MG63 (cell line): ENCODE data around the gene CIART. TPM values are rescaled to one million over a fixed set of nuclear protein-coding genes. Genes with fewer than 3 reads are reported as not detected.
"Not testable (repeated sequence)": the region's sequence is repeated elsewhere in the genome, so short reads cannot be mapped to it uniquely, and the experiment has no call there.

Source experiments
- DNase-seq: peaks from one replicate; pipeline ENCODE4 v3.0.0-alpha.2; 2020
- H3K27me3 ChIP-seq: fragments of 250-450 bp; sonication (Bioruptor Pico); 2 replicates; pipeline ENCODE4 v1.5.1; 2020; ENCODE audit warnings: mild to moderate bottlenecking, moderate library complexity
- H3K36me3 ChIP-seq: fragments of 250-450 bp; sonication (Bioruptor Pico); 2 replicates; pipeline ENCODE4 v1.5.1; 2020; ENCODE audit warnings: mild to moderate bottlenecking, moderate library complexity
- H3K4me3 ChIP-seq: fragments of 250-450 bp; sonication (Bioruptor Pico); 2 replicates; pipeline ENCODE4 v1.5.1; 2020; ENCODE audit warnings: mild to moderate bottlenecking, moderate library complexity
- H3K9me3 ChIP-seq: fragments of 250-450 bp; sonication (Bioruptor Pico); 2 replicates; pipeline ENCODE4 v1.5.1; 2020; ENCODE audit warnings: mild to moderate bottlenecking, moderate library complexity
- total RNA-seq: library from RNA; depleted of rRNA; stranded (reverse); fragments of >200 nt; shearing (Covaris generic); gene quantifications from 2 replicates; pipeline ENCODE4 v1.2.3, GENCODE V29; 2014; ENCODE audit warnings: low replicate concordance

Gene CIART
- total RNA-seq, 1 experiment from 2014 or later: not detected

DNA sequence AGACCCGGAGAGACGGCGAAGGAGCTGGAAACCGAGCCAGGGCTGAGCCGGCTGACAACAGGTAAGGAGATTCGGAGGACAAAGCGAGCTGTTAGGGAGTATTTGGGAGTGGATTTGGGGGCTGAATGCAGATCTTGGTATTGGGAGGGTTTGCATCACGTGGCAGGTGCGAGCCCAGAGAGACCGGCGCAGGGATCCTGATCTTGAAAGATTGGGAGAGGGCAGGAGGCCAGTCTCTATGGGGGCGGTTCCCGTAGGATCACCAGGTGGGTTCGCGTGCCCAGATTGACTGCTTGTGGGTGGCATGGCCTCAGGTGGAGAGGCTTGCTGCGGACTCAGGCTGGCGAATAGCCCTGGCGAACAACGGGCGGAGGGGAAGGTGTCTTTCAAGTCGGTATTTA is 204 bp downstream of the CIART start:
- Histone ChIP-seq H3K36me3 (no peaks in the 10 kb centered on the region), H3K4me3 (no peak overlapping the region), H3K9me3 (no peaks in the 10 kb centered on the region), H3K27me3 (no peaks in the 10 kb centered on the region; the same call in 1 of the 2 replicates)
- no peak for DNase-seq

GRCh38 chr1:150283260-150283659 is 906 bp downstream of the CIART start:
- Histone ChIP-seq H3K4me3 (no peak overlapping the region), H3K36me3 (no peaks in the 10 kb centered on the region), H3K27me3 (peaks cover 3% of the 10 kb centered on the region; the same call in 1 of the 2 replicates)

DNA sequence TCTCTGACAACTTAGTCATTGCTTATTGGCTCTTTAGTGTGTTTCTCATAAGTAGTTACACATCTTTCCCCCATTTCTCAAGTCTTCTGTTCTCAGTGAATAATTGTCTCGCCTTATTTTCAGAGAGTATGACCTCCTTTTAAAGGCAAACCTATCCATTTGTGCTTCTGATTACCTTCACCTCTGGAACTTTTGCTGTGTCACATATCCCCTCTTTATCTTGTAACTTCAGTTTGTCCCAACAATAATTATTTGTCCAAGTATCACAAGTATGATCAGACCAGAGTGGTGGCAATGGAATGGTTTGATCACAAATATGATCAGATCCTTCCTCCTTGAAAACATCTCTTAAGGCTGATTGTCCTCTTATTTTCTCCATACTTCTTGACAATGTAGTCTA is 6.0 kb downstream of the CIART start:
- Histone ChIP-seq H3K4me3 (no peak overlapping the region), H3K36me3 (no peaks in the 10 kb centered on the region), H3K27me3 (peaks cover 8% of the 10 kb centered on the region; the same call in 1 of the 2 replicates), H3K9me3 (no peaks in the 10 kb centered on the region)
- DNase-seq: no peak

More at GRCh38 chr1:150283260-150283659, 906 bp downstream of the CIART start:
- no peaks in the 10 kb centered on the region for H3K9me3 ChIP-seq
- no peak for DNase-seq

DNA sequence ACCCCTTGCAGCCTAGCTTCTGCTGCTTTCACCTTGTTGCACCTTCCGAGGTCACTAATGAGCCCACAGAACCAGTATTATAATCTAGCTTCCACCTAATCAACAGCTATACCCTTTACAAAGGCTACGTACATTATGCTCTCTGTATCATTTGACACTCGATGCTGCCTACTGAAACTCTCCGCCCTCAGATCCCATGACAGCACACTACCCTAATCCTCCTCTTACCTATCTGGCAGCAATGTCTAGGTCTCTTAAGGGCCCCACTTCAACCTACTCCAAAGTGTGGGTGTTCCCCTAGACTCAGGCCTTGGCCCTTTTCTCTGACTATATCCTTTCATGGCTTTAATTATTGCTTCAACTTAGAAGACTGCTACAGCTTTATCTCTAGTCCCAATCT is 6.5 kb downstream of the CIART start:
- Histone ChIP-seq H3K9me3 (no peaks in the 10 kb centered on the region), H3K4me3 (no peak overlapping the region), H3K27me3 (peaks cover 8% of the 10 kb centered on the region; the same call in 1 of the 2 replicates), H3K36me3 (no peaks in the 10 kb centered on the region)
- no peak for DNase-seq

DNA sequence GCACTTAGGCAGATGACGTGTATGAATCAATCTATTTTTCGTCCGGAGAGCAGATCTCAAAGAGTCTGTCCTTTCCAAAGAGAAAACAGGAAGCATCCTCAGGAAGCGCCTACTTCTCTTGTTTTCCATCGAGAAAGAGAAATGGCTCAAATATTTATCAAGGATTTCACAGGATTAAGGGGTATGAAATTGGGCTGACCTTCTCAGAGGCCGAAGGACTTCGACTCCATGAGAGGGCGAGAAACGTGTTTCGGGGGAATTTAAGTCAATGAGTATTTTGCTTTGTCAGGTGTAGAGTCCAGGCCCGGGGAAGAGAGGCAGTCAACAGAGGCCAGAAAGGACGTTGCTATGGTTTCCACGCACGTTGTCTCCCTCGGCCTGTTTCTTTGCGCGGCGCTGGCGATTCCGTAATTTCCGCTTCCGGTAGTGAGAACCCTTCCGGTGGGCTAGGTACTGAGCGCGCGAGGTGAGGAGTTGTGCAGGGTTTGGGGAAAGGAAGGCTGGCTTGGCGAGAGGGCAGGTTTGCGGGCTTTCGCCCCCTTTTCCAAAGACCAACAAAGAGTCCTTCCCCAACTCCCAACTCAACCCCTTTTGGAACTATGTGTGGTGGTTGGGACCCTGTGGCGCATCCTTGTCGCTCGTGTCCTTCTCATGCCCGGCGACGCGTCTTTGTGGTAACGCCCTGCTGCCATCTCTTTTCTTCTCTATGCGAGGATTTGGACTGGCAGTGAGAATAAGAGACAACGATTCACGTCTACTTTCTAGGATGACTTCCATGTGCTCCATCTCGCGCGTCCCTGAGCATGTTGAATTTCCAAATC is 11.3 kb downstream of the CIART start, which contains the start of gene MRPS21:
MRPS21 (plus strand) TSS at position 429 of the 821 bp plus-strand sequence. CDS start 506 bp downstream, outside the sequence.
- DNase-seq: peak; percentile 95
- H3K9me3 ChIP-seq: no peaks in the 10 kb centered on the region
- peaks cover under 1% of the 10 kb centered on the region; the same call in 1 of the 2 replicates for H3K27me3 ChIP-seq
- peak within 1 kb of the TSS; percentile 80 for H3K4me3 ChIP-seq
- peaks cover 33% of the 10 kb centered on the region for H3K36me3 ChIP-seq

DNA sequence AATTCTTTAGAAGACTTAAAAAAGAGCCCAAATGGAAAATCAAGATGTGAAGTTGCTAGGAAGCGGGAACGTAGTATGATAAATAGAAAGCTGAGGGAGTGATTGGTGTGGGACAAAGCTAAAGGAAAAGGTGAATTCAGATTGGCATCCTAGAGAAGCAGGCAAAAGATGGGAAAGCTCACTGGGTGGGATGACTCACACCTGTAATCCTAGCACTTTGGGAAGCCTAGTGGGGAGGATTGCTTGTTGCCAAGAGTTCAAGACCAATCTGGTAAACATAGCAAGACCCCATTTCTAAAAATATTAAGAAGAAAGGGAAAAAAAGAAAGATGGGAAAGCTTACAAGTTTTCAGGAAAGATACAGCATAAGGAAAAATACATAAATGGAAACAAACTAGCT is 13.1 kb downstream of the CIART start:
- Histone ChIP-seq H3K9me3 (no peaks in the 10 kb centered on the region), H3K36me3 (peaks cover 49% of the 10 kb centered on the region), H3K4me3 (no peak overlapping the region), H3K27me3 (no peaks in the 10 kb centered on the region)
- no peak for DNase-seq

DNA sequence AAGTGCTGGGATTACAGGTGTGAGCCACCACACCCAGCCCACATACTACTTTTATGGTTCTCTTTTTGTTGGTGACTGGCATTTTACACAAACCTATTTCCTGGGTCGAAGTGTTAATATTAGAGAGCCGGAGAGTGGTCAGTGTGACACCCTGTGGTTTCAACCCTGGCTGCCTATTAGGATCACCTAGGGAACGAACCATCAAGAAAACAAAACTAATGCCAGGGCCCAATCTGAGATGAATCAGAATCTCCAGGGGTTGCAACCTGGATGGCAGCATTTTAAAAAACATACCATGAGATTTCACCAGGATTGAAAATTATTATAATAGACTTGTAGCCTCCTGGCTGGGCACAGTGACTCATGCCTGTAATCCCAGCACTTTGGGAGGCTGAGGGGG is 17.4 kb downstream of the CIART start:
- Histone ChIP-seq H3K27me3 (no peaks in the 10 kb centered on the region), H3K36me3 (peaks cover 91% of the 10 kb centered on the region), H3K9me3 (no peaks in the 10 kb centered on the region), H3K4me3 (no peak overlapping the region)
- no peak for DNase-seq

DNA sequence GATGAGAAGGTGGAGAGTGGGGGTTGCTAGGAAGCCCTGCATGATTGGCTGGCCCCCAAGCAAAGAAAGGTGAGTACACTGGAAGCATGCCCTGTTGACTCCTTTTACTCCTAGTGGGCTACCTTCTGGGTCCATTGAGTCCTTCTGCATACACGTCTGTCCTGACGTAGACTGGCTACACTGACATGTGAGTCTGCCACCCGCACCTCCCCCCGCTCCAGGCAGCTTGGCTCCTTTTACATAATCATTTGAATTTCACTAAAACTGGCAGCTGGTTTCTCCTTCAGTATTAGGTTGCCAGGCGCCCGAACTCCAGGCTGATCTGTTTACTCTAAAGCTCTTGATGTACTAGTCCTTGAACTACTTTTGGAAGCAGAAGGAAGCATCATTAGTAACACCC is 20.0 kb downstream of the CIART start:
- H3K4me3 ChIP-seq: no peak overlapping the region
- no peak for DNase-seq
- H3K9me3 ChIP-seq: no peaks in the 10 kb centered on the region
- peaks cover 89% of the 10 kb centered on the region for H3K36me3 ChIP-seq
- no peaks in the 10 kb centered on the region for H3K27me3 ChIP-seq

GRCh38 chr1:150302902-150303301 is 20.5 kb downstream of the CIART start:
- Histone ChIP-seq H3K9me3 (no peaks in the 10 kb centered on the region), H3K36me3 (peaks cover 89% of the 10 kb centered on the region), H3K27me3 (no peaks in the 10 kb centered on the region), H3K4me3 (no peak overlapping the region)
- DNase-seq: no peak

- H3K27me3 ChIP-seq, H3K9me3 ChIP-seq, H3K4me3 ChIP-seq, DNase-seq: not testable (repeated sequence)
- H3K36me3 ChIP-seq: peaks cover 55% of the 10 kb centered on the region
Measured at GRCh38 chr1:150308585-150308984, 26.2 kb downstream of the CIART start.

DNA sequence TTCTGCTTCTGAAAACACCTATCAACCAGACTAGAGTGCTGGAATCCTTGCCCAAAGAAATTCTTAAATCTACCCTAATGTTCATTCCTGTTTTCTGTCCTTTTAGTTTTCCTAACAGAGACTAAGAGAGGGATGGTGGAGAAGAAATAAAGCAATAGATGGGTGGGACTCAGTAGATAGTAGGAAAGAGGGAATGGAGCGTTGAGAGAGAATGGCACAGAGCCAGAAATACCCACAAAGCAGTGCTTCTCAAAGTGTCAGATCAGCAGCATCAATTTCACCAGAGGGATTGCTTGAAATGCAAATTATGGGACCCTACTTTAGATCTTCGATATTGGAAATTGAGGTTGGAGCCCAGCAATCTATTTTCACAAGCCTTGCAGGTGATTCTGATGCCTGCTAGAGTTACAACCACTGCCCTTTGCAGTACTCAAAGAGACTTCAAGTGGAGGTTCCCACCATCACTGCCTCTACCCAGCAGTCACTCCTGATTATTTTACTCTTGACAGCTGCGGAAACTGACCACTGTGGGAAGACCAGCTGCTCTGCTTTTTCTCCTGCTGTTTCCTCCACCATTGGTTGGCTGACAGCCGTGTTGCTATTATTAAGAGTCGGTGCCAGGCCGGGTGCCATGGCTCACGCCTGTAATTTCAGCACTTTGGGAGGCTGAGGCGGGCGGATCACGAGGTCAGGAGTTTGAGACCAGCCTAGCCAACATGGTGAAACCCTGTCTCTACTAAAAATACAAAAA is 27.6 kb downstream of the CIART start:
- peaks cover 42% of the 10 kb centered on the region for H3K36me3 ChIP-seq
- no peak for DNase-seq
- no peaks in the 10 kb centered on the region for H3K9me3 ChIP-seq
- H3K4me3 ChIP-seq: no peak overlapping the region
- H3K27me3 ChIP-seq: no peaks in the 10 kb centered on the region

- H3K36me3 ChIP-seq: peaks cover 26% of the 10 kb centered on the region
- no peak overlapping the region for H3K4me3 ChIP-seq
- H3K9me3 ChIP-seq: no peaks in the 10 kb centered on the region
- H3K27me3 ChIP-seq: no peaks in the 10 kb centered on the region
- no peak for DNase-seq
Measured at GRCh38 chr1:150311762-150312161, 29.4 kb downstream of the CIART start.

DNA sequence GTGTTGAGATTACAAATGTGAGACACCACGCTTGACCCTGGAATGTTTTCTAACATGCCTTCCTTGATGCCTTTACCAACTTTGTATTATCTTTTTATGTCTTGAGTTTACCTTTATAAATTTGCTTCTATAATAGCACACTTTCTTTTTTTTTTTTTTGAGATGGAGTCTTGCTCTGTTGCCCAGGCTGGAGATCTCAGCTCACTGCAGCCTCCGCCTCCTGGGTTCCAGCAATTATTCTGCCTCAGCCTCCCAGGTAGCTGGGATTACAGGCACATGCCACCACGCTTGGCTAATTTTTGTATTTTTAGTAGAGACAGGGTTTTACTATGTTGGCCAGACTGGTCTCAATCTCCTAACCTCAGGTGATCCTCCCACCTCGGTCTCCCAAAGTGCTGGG is 32.3 kb downstream of the CIART start:
- H3K36me3 ChIP-seq, H3K9me3 ChIP-seq, DNase-seq, H3K4me3 ChIP-seq, H3K27me3 ChIP-seq: not testable (repeated sequence)

GRCh38 chr1:150320667-150320978 is 38.3 kb downstream of the CIART start:
- peaks cover 27% of the 10 kb centered on the region for H3K36me3 ChIP-seq
- H3K9me3 ChIP-seq: 0 out of 2 replicates have a peak, but pooled peaks cover 2% of the 10 kb centered on the region
- no peak for DNase-seq
- no peaks in the 10 kb centered on the region for H3K27me3 ChIP-seq
- H3K4me3 ChIP-seq: peak overlapping the region; percentile 99

DNA sequence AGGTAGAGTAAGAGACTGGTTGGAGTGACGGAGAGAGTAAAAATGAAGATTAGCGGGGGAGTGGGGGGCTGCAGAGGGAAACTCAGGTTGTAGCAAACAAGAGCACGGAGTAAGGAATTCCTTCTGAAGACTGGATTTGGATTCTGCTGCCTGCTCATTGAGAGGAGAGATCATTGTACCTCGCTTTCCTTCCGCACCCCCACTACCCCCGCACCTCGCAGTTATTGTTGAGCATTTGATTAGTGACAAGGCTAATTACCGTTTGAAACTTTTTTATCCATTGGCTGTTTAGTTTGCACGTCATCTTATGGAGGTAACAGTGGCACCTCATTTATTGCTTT is 39.4 kb downstream of the CIART start:
- H3K4me3 ChIP-seq: peak overlapping the region; percentile 99
- peaks cover 39% of the 10 kb centered on the region for H3K36me3 ChIP-seq
- DNase-seq: no peak
- H3K9me3 ChIP-seq: 0 out of 2 replicates have a peak, but pooled peaks cover 2% of the 10 kb centered on the region
- H3K27me3 ChIP-seq: no peaks in the 10 kb centered on the region

DNA sequence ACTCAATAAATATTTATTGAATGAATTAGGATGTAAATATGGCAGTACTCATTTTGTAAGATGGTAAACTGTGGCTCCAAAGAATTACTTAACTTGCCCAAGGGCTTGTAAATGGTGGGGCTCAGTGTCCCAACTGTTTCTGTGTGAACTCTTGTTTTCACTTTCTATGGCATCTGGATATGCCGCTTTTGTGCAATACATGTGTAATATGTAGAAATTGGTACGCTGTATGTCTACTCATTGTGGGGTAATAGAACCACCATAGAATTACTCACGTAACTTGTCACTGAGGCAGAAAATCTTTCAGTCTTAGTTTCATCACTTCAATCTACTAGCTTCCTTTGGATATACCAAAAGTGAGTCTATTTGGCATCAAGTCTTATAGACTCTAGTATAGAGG is 40.0 kb downstream of the CIART start:
- Histone ChIP-seq H3K27me3 (no peaks in the 10 kb centered on the region), H3K9me3 (0 out of 2 replicates have a peak, but pooled peaks cover 2% of the 10 kb centered on the region)
- DNase-seq: no peak

GRCh38 chr1:150332651-150333290 is 50.4 kb downstream of the CIART start:
- DNase-seq: no peak
- peaks cover 94% of the 10 kb centered on the region for H3K36me3 ChIP-seq

More for the DNA sequence above, 40.0 kb downstream of the CIART start:
- Histone ChIP-seq H3K36me3 (peaks cover 44% of the 10 kb centered on the region), H3K4me3 (peak overlapping the region; percentile 99)

More at GRCh38 chr1:150332651-150333290, 50.4 kb downstream of the CIART start:
- Histone ChIP-seq H3K9me3 (no peaks in the 10 kb centered on the region), H3K4me3 (no peak overlapping the region), H3K27me3 (no peaks in the 10 kb centered on the region)
